DMS153 (cell line): ENCODE results near the gene ZNRF2.
"Not testable (repeated sequence)": the region's sequence is repeated elsewhere in the genome, so short reads cannot be mapped to it uniquely, and the experiment has no call there.

Experiments
- DNase-seq: peaks from one replicate; lab custom pipeline; 2025; lab: John Stamatoyannopoulos, UW

The ZNRF2 gene

DNA sequence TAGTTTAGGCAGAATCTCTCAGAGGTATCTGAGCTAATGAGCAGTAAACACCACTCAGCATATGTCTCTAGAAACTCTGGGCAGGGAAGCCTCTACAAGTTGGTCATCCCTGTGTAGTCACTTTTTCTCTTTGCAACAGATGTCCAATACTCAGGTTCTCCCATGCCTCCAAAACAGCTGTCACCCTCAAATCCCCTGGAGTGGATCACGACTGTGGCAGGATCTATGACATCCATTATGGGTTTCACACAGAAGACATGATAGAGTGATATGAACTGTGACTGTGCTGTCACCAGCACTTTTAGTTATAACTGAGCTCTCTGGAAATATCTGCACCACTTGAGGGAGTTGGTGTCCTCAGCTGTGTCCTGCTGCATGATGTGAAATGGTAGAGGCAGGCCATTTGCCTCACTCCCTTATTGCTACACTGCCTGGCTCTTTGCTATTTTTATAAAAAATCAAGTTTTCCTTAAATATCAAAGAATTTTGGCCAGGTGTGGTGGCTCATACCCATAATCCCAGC is 24.1 kb upstream of the ZNRF2 start:
- no peak for DNase-seq

DNA sequence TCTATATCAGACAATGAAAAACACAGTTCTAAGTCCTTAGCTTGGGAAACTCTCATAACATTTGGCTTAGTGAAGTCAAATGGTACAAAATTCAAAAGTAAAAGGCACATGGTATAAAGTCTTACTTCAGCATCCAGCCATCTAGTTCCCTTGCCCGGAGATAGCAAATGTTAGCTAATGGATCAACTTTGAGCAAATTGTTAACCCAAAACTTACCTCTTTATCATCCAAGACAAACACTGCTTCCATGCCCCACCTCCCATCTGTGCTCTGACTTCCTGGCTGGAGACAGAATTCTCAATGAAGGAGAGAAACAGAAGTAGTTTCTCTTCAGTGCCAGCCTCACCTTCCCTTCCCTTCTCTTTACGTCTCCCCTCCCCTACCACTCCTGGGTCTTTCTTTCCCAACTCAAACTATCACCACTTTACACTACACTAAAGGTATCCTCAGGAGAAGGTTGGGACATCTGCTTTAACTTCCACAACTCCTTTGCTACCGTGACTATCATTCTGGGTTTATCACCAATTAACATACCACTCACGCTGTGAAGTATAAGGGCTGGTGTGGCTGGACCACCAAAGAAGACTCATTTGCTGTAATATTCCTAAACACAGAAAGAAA is 21.2 kb upstream of the ZNRF2 start:
- DNase-seq, result no peak

- DNase-seq, result no peak
These were observed 20.3 kb upstream of the ZNRF2 start for GRCh38 chr7:30264052-30264451.

GRCh38 chr7:30265189-30265588 is 19.2 kb upstream of the ZNRF2 start:
- not testable (repeated sequence) for DNase-seq

- DNase-seq, result no peak
These were observed 17.7 kb upstream of the ZNRF2 start for GRCh38 chr7:30266686-30267085.

GRCh38 chr7:30268586-30268985 is 15.8 kb upstream of the ZNRF2 start:
- DNase-seq, result no peak

- no peak for DNase-seq
These were observed 14.9 kb upstream of the ZNRF2 start for GRCh38 chr7:30269490-30269889.

DNA sequence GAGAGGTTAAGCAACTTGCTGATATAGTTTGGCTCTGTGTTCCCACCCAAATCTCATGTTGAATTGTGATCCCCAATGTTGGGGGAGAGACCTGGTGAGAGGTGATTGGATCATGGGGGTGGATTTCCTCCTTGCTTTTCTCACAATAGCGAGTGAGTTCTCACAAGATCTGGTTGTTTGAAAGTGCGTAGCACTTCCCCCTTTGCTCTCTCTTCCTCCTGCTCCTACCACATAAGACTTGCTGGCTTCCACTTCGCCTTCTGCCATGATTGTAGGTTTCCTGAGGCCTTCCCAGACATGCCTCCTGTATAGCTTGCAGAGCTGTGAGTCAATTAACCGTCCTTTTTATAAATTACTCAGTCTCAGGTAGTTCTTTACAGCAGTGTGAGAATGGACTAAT is 13.5 kb upstream of the ZNRF2 start:
- no peak for DNase-seq

GRCh38 chr7:30272126-30272525 is 12.3 kb upstream of the ZNRF2 start:
- no peak for DNase-seq

DNA sequence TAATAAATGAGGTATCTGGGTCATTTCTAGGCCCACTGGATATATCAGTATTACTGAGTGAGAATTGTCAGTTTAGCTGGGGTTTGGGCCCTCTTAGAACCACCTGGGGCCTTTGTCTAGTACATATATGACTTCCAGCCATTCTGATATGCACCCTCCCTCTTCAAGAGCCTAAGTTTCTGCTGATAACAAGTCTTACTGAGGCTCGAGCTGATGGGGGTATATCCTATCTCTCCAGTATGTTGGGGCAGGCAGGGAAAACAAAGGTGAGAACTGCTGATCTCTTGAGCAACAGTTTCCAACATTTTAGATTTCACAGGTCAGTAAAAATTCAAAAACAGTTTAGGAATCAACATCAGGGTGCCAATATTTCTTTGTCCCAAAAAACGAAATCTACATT is 10.8 kb upstream of the ZNRF2 start:
- DNase-seq, result no peak

- DNase-seq, result no peak
These were observed 9.8 kb upstream of the ZNRF2 start for GRCh38 chr7:30274641-30275040.

- DNase-seq, result peak; percentile 14
These were observed 8.0 kb upstream of the ZNRF2 start for GRCh38 chr7:30276203-30276900.

- peak; percentile 69 for DNase-seq
These were observed 6.0 kb upstream of the ZNRF2 start for GRCh38 chr7:30278376-30278775.

DNA sequence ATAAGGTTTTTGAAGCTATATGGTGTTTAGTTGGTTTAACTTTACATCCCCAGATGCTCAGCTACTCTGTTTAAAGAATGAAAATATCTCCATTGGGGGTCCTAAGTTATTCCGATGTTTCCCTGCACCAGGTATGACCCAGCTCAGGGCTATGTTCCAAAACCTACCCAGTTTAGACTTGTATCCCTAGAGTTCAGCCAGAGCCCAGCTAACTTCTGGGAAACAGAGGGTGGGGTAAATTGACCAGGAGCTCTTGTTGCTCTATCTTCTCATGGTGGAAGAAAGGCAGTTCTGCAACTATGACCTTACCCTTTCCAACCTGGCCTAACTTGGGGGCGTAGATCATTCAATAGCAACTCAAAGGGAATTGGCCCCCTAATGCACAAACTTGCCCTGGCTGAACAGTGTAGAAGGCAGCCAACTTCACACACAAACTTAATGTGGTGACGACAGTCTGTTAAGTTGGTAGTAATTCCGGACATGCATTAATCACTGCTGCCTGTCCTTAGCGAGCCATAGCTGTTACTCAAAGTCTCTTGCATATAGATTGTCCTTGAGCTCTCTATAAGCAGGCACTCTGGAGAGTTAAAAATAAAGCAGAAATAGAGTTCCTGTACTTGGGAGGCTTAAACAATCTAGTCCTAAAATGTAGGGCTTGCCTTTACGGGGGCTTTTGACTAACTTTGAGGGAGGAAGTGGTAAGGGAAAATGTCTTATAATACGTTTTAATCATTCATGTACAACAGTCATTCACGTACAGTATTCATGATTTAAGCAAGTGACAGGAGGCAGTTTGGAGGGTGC is 5.3 kb upstream of the ZNRF2 start:
- no peak for DNase-seq

GRCh38 chr7:30279653-30279904 is 4.8 kb upstream of the ZNRF2 start:
- no peak for DNase-seq

DNA sequence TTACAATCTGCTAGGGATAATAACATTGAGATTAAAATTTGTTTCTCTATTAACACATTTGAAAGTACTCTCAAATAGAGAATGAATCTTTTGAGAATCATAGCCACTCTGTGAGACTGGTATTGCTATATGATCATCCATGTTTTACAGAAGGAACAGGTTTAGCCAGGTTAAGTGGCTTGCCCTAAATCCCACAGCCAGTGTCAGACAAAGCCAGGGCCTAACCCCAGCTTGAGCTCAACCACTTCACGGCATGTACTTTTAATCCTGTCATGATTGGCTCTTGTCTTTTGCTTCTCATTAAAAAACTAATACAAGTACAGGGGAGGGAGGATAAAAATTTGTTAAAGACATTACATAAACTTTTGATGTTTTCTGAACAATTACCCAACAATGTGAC is 3.8 kb upstream of the ZNRF2 start:
- no peak for DNase-seq

GRCh38 chr7:30281263-30281662 is 3.1 kb upstream of the ZNRF2 start:
- DNase-seq, result no peak

DNA sequence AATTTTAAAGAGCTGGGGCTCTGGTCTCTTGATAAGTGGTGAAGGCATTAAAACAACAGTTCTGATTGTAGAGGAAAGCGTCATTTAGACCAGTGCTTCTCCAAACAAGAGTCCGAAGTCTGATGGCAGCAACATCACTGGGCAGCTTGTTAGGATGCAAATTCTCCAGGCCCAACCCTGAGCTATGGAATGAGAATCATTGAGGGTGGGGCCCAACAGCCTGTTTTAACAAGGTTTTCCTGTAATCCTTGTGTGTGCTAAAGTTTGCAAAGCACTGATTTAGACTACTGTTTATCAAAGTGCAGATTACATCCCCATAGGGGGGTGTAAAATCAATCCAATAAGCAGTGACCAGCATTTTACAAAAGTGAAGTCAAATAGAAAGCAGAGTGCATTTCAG is 2.6 kb upstream of the ZNRF2 start:
- no peak for DNase-seq

GRCh38 chr7:30282735-30283134 is 1.7 kb upstream of the ZNRF2 start:
- DNase-seq, result no peak

DNA sequence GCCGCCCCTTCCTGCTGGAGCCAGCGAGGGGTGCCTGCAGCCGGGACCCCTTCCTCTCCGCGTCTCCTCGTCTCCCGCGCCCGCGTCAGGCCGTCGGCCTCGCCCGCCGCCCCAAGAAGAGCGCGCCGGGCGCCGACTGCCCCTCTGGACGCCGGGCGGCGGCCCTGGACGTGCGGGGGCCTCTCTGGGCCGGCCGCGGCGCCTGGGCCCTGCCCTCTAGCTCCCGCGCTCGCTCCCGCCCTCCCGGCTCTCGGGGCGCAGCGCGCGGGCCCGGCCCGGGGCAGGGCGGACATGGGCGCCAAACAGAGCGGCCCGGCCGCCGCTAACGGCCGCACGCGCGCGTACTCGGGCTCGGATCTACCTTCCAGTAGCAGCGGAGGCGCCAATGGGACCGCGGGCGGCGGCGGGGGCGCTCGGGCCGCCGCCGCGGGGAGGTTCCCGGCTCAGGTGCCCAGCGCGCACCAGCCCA is 704 bp downstream of the ZNRF2 start:
- DNase-seq, result no peak

- DNase-seq, result peak; percentile 36
These were observed 1.3 kb downstream of the ZNRF2 start for GRCh38 chr7:30285536-30286284.

DNA sequence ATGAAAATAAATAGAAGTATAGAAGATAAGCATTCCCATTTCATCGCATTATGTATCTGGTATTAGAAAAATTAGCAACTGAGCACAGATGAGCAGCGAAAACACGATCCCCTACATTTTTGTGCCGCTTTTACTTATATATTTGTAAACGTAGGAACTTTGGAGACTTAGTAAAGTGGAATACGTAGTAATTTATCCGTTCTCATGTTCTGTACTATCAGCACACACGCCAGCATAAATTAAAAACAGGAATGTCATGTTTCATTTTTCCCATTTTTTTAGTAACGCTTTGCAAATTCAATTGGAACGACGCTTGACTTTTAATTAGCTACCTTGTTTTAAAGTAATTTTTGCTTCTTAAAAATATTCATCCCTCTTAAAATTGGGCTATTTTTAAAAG is 2.4 kb downstream of the ZNRF2 start:
- no peak for DNase-seq
